Prostate gland (tissue), 2 donors: ENCODE results near the gene TMEM150B. TPM values are rescaled to one million over a fixed set of nuclear protein-coding genes. Genes with fewer than 3 reads are reported as not detected.

ENCODE experiments used
- DNase-seq: peaks from one replicate; pipeline ENCODE4 v3.0.0-alpha.2; 2019; ENCODE audit warnings: low spot score
- H3K27ac ChIP-seq, 2 donors: fragments of 200-600 bp; sonication (generic); 2 replicates each; pipeline ENCODE4 v1.5.1; 2017 to 2019
- H3K27me3 ChIP-seq: fragments of 200-600 bp; sonication (generic); replicated peaks from 2 replicates; pipeline ENCODE4 v1.5.1; 2019; ENCODE audit not compliant: insufficient read depth
- H3K36me3 ChIP-seq, 2 donors: fragments of 200-600 bp; sonication (generic); 1 replicate in 1 of 2; 2 replicates in 1 of 2; pipeline versions ENCODE4 v1.5.1 to v1.8.1; 2017 to 2019
- H3K4me1 ChIP-seq: fragments of 200-600 bp; sonication (generic); replicated peaks from 2 replicates; pipeline ENCODE4 v1.5.1; 2019
- H3K4me3 ChIP-seq, 2 donors: fragments of 200-600 bp; sonication (generic); 2 replicates each; pipeline ENCODE4 v1.5.1; 2017 to 2019
- H3K9me3 ChIP-seq: fragments of 200-600 bp; sonication (generic); 2 replicates; pipeline ENCODE4 v1.5.1; 2017
- POLR2A ChIP-seq: fragments of 450-650 bp; IDR thresholded peaks from one replicate; pipeline ENCODE4 v1.6.1; 2016; ENCODE audit warnings: antibody characterized with exemption, mild to moderate bottlenecking
- POLR2AphosphoS5 ChIP-seq: sonication (generic); formaldehyde crosslinking; IDR thresholded peaks from one replicate; pipeline ENCODE4 v1.6.1; 2017; ENCODE audit warnings: antibody characterized with exemption
- WGBS: methylation state at CpG from one replicate; pipeline ENCODE4 v1.1.5; 2018; 5-methylcytosine and 5-hydroxymethylcytosine counted together
- intact Hi-C: fragments of 100-400 bp; cut with DNase I; formaldehyde crosslinking; loops from one replicate; pipeline ENCODE4 v1.14.2; 2022
- total RNA-seq, 2 donors: library from RNA; depleted of rRNA; stranded (reverse); fragments of >200 nt; gene quantifications; one replicate each; pipeline ENCODE4 v1.1.0, GENCODE V29; 2016
- TF ChIP-seq, protein P1 (sequence below), 4 experiments: fragments of 200-600 bp in 2 of 4; fragments of 450-650 bp in 2 of 4; sonication (generic) in 2 of 4; IDR thresholded peaks; 1 replicate in 3 of 4; 2 replicates in 1 of 4; pipeline ENCODE4 v1.5.1; 2016 to 2019; ENCODE audit warnings: antibody characterized with exemption in 4 of 4, mild to moderate bottlenecking in 2 of 4, moderate library complexity in 2 of 4

TMEM150B gene
- total RNA-seq, 2 donors from 2014 or later: not detected

GRCh38 chr19:55370305-55370988 is 45.3 kb upstream of the TMEM150B start, which contains the start of gene IL11:
Gene IL11, minus strand, starts transcription at chr19:55370463. Its CDS starts 153 bp downstream, at chr19:55370310.
- Histone ChIP-seq H3K9me3 (no peaks in the 10 kb centered on the region), H3K27me3 (peaks cover 42% of the 10 kb centered on the region), H3K4me1 (peaks cover 4% of the 10 kb centered on the region), H3K4me3 (peak within 1 kb of the TSS in 1 of 2 donors; percentile 19), H3K36me3 (no peaks in the 10 kb centered on the region), H3K27ac (no peak within 1 kb of the TSS)
- intact Hi-C loops: no loop called here
- TF ChIP-seq POLR2AphosphoS5: no peak
- TF ChIP-seq, protein P1, sequence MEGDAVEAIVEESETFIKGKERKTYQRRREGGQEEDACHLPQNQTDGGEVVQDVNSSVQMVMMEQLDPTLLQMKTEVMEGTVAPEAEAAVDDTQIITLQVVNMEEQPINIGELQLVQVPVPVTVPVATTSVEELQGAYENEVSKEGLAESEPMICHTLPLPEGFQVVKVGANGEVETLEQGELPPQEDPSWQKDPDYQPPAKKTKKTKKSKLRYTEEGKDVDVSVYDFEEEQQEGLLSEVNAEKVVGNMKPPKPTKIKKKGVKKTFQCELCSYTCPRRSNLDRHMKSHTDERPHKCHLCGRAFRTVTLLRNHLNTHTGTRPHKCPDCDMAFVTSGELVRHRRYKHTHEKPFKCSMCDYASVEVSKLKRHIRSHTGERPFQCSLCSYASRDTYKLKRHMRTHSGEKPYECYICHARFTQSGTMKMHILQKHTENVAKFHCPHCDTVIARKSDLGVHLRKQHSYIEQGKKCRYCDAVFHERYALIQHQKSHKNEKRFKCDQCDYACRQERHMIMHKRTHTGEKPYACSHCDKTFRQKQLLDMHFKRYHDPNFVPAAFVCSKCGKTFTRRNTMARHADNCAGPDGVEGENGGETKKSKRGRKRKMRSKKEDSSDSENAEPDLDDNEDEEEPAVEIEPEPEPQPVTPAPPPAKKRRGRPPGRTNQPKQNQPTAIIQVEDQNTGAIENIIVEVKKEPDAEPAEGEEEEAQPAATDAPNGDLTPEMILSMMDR (IDR thresholded peaks at IDR 0.05): no peak
- no peak for DNase-seq
- WGBS: 7% methylated on average over 28 of the region's 32 CpGs

GRCh38 chr19:55369653-55370304 is 44.6 kb upstream of the TMEM150B start:
- TF ChIP-seq POLR2AphosphoS5 (no peak), POLR2A (no peak)
- TF ChIP-seq, protein P1 (IDR thresholded peaks at IDR 0.05): no peak
- peaks cover 39% of the 10 kb centered on the region for H3K27me3 ChIP-seq
- H3K36me3 ChIP-seq: no peaks in the 10 kb centered on the region
- DNase-seq: no peak
- under 1% methylated on average over 36 of the region's 59 CpGs for WGBS
- peak overlapping the region in 1 of 2 donors; percentile 19 for H3K4me3 ChIP-seq
- H3K4me1 ChIP-seq: peaks cover 4% of the 10 kb centered on the region
- no peak overlapping the region for H3K27ac ChIP-seq
- H3K9me3 ChIP-seq: no peaks in the 10 kb centered on the region
- intact Hi-C loops: no loop called here

DNA sequence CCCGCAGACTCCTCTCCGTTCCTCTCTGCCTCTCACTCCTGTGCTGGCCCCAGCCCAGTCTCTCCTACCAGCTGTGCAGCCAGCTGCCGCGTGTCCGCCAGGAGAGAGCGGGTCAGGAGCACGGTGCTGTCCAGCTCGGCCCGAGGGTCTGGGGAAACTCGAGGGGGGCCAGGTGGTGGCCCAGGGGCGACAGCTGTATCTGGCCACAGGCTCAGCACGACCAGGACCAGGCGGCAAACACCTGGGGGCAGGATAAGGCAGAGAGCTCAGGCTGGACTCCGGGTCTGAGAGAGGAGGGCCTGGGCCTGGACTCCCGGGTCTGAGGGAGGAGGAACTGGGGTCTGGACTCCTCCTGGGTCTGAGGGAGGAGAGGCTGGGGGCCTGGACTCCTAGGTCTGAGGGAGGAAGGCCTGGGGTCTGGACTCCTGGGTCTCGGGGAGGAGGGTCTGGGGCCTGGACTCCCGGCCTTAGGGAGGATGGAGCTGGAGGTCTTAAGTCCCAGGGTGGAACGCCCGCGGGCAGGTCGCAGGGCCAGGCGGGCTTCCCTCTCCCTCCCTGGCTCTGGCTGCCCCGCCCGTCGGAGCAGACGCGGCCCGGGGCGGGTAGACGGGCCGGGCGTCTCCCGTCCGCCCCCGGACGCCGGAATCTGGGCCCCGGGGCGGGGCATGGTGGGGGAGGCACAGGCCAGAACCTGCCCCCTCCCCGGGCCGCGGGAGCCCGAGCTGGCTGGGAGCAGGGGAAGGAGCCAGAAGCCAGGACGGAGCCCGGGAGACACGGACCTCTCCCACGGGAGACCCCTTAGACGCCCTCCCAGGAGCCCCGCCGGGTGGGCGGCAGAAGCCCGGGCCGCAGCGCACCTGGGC is 43.8 kb upstream of the TMEM150B start:
- WGBS: 19% methylated on average over 31 of the region's 54 CpGs
- TF ChIP-seq POLR2AphosphoS5: no peak
- TF ChIP-seq, protein P1 (IDR thresholded peaks at IDR 0.05): no peak
- no peak for TF ChIP-seq POLR2A
- peaks cover 4% of the 10 kb centered on the region for H3K4me1 ChIP-seq
- no peak overlapping the region for H3K4me3 ChIP-seq
- H3K9me3 ChIP-seq: no peaks in the 10 kb centered on the region
- peaks cover 32% of the 10 kb centered on the region for H3K27me3 ChIP-seq
- intact Hi-C loops: no loop called here
- DNase-seq: no peak
- no peaks in the 10 kb centered on the region for H3K36me3 ChIP-seq
- no peak overlapping the region for H3K27ac ChIP-seq

- peaks cover 4% of the 10 kb centered on the region for H3K4me1 ChIP-seq
- no peaks in the 10 kb centered on the region for H3K9me3 ChIP-seq
- H3K27me3 ChIP-seq: peaks cover 28% of the 10 kb centered on the region
- H3K27ac ChIP-seq: no peak overlapping the region
- intact Hi-C loops: no loop called here
- no peak for DNase-seq
- no peak for TF ChIP-seq POLR2A
- TF ChIP-seq, protein P1 (IDR thresholded peaks at IDR 0.05): no peak
- WGBS: 90% methylated on average over 16 of the region's 16 CpGs
- no peaks in the 10 kb centered on the region for H3K36me3 ChIP-seq
- no peak overlapping the region for H3K4me3 ChIP-seq
Observed at GRCh38 chr19:55368106-55368505, 43.0 kb upstream of the TMEM150B start.
